HCT116 (cell line): ENCODE results near the gene RHD. TPM values are rescaled to one million over a fixed set of nuclear protein-coding genes. Genes with fewer than 3 reads are reported as not detected.

Source experiments
- ATAC-seq: fragments of 200-7000 bp; cut with Tn5 transposase; 2 replicates; pipeline ENCODE4 v1.9.1; 2020; ENCODE audit warnings: mild to moderate bottlenecking, moderate library complexity
- BruUV-seq: library from RNA; stranded (reverse); fragments of 400-500 nt; replicated peaks from 2 replicates; lab custom pipeline; 2021; lab: Mats Ljungman, UMichigan
- CTCF ChIA-PET: fragments of 300-600 bp; sonication (Branson Sonifier 250); formaldehyde crosslinking; loops from one replicate; lab custom pipeline; 2021; ENCODE audit warnings: antibody characterized with exemption; lab: Charles Lee
- POLR2A ChIA-PET: fragments of 300-600, 350-600 bp; sonication (Branson Sonifier 250); formaldehyde crosslinking; loops from one replicate; lab custom pipeline; 2021; ENCODE audit warnings: antibody characterized with exemption; lab: Charles Lee
- RAD21 ChIA-PET, 2 experiments: fragments of 300-600 bp; sonication (Branson Sonifier 250); formaldehyde crosslinking; loops; one replicate each; lab custom pipeline; 2023; ENCODE audit warnings: low total read pairs in 2 of 2; ENCODE audit not compliant: uncharacterized antibody in 2 of 2, unreplicated experiment in 2 of 2, low non-redundant PET in 1 of 2; lab: Charles Lee
- DNase-seq: peaks from one replicate; pipeline ENCODE4 v3.0.0-alpha.2; 2010; ENCODE audit warnings: low read depth, low spot score
- H2AFZ ChIP-seq: fragments of 200-600 bp; shearing (Covaris generic), sonication (generic); 2 replicates; pipeline ENCODE4 v1.6.1; 2017; ENCODE audit warnings: low read depth, mixed run types, mixed read lengths, antibody characterized with exemption, low read length; ENCODE audit not compliant: poor library complexity, severe bottlenecking
- H3K27ac ChIP-seq: 2 replicates; pipeline ENCODE4 v1.5.1; 2012; ENCODE audit warnings: low read depth, low read length
- H3K27me3 ChIP-seq: fragments of 200-600 bp; sonication (generic); 2 replicates; pipeline ENCODE4 v1.6.1; 2016; ENCODE audit warnings: mixed run types, low read length, mixed read lengths; ENCODE audit not compliant: insufficient read depth
- H3K36me3 ChIP-seq, 2 experiments: fragments of 200-500 bp in 1 of 2; fragments of 200-600 bp in 1 of 2; sonication (Bioruptor generic) in 1 of 2; sonication (generic) in 1 of 2; 2 replicates each; pipeline versions ENCODE4 v1.5.1 to v1.6.1; 2014 to 2016; ENCODE audit warnings: low read length in 2 of 2, inconsistent platforms in 1 of 2, mixed read lengths in 1 of 2, mixed run types in 1 of 2; ENCODE audit not compliant: insufficient read depth in 2 of 2, control insufficient read depth in 1 of 2
- H3K4me1 ChIP-seq, 2 experiments: fragments of 200-600 bp in 1 of 2; sonication (generic) in 1 of 2; 2 replicates each; pipeline versions ENCODE4 v1.5.1 to v1.6.1; 2012 to 2017; ENCODE audit warnings: low read length in 2 of 2, inconsistent platforms in 1 of 2, mild to moderate bottlenecking in 1 of 2, mixed read lengths in 1 of 2, mixed run types in 1 of 2, moderate library complexity in 1 of 2; ENCODE audit not compliant: insufficient read depth in 2 of 2, control insufficient read depth in 1 of 2
- H3K4me2 ChIP-seq: fragments of 200-600 bp; sonication (generic); 2 replicates; pipeline ENCODE4 v1.6.1; 2017; ENCODE audit warnings: mixed run types, low read length, mixed read lengths
- H3K4me3 ChIP-seq, 2 experiments: fragments of 200-600 bp in 1 of 2; sonication (generic) in 1 of 2; replicated peaks in 1 of 2; 2 replicates each; pipeline ENCODE4 v1.5.1; 2011 to 2016; ENCODE audit warnings: low read length in 2 of 2, control low read depth in 1 of 2, low read depth in 1 of 2, mild to moderate bottlenecking in 1 of 2, mixed read lengths in 1 of 2, mixed run types in 1 of 2
- H3K79me2 ChIP-seq: fragments of 200-600 bp; sonication (generic); 2 replicates; pipeline ENCODE4 v1.6.1; 2017; ENCODE audit warnings: mild to moderate bottlenecking, mixed run types, low read length, moderate library complexity, mixed read lengths; ENCODE audit not compliant: insufficient read depth
- H3K9ac ChIP-seq: fragments of 200-600 bp; sonication (generic); 2 replicates; pipeline ENCODE4 v1.6.1; 2016; ENCODE audit warnings: low read length, mixed read lengths
- H3K9me2 ChIP-seq: fragments of 200-600 bp; sonication (generic), shearing (Covaris generic); 2 replicates; pipeline ENCODE4 v1.6.1; 2017; ENCODE audit warnings: mixed run types, mild to moderate bottlenecking, moderate library complexity; ENCODE audit not compliant: insufficient read depth
- H3K9me3 ChIP-seq, 2 experiments: fragments of 200-500 bp in 1 of 2; fragments of 200-600 bp in 1 of 2; sonication (Bioruptor generic) in 1 of 2; sonication (generic) in 1 of 2; 2 replicates each; pipeline ENCODE4 v1.6.1; 2014 to 2017; ENCODE audit warnings: low read length in 2 of 2, mixed read lengths in 2 of 2, inconsistent platforms in 1 of 2, low read depth in 1 of 2, mild to moderate bottlenecking in 1 of 2, mixed run types in 1 of 2, moderate library complexity in 1 of 2; ENCODE audit not compliant: control insufficient read depth in 1 of 2, insufficient read depth in 1 of 2
- H4K20me1 ChIP-seq: fragments of 200-600 bp; sonication (generic), shearing (Covaris generic); 2 replicates; pipeline ENCODE4 v1.6.1; 2017; ENCODE audit warnings: mixed run types, mild to moderate bottlenecking, moderate library complexity; ENCODE audit not compliant: insufficient read depth
- CEBPB ChIP-seq: IDR thresholded peaks from 2 replicates; pipeline ENCODE4 v1.6.1; 2012; ENCODE audit warnings: low read depth
- EZH2 ChIP-seq: fragments of 200-600 bp; sonication (generic); IDR thresholded peaks from 2 replicates; pipeline ENCODE4 v1.6.1; 2017; ENCODE audit warnings: antibody characterized with exemption, mixed run types
- EZH2phosphoT487 ChIP-seq: fragments of 200-600 bp; IDR thresholded peaks from 2 replicates; pipeline ENCODE4 v1.6.1; 2018; ENCODE audit warnings: antibody characterized with exemption, borderline replicate concordance
- FOSL1 ChIP-seq: IDR thresholded peaks from 2 replicates; pipeline ENCODE4 v1.6.1; 2012; ENCODE audit warnings: low read depth
- JUND ChIP-seq: IDR thresholded peaks from 2 replicates; pipeline ENCODE4 v1.6.1; 2012
- MAX ChIP-seq: IDR thresholded peaks from 2 replicates; pipeline ENCODE4 v1.6.1; 2012
- POLR2A ChIP-seq: IDR thresholded peaks from 2 replicates; pipeline ENCODE4 v1.7.0; 2011; ENCODE audit warnings: borderline replicate concordance; ENCODE audit not compliant: insufficient read depth, insufficient read length; ENCODE audit errors: extremely low read depth
- RAD21 ChIP-seq: IDR thresholded peaks from 2 replicates; pipeline ENCODE4 v1.6.1; 2012; ENCODE audit warnings: low read depth, mild to moderate bottlenecking
- REST ChIP-seq: IDR thresholded peaks from 2 replicates; pipeline ENCODE4 v1.6.1; 2012; ENCODE audit warnings: low read depth
- SIN3A ChIP-seq: IDR thresholded peaks from 2 replicates; pipeline ENCODE4 v1.6.1; 2012; ENCODE audit warnings: low read depth
- SRF ChIP-seq: IDR thresholded peaks from 2 replicates; pipeline ENCODE4 v1.6.1; 2012; ENCODE audit warnings: low read depth
- YY1 ChIP-seq: IDR thresholded peaks from 2 replicates; pipeline ENCODE4 v1.6.1; 2011; ENCODE audit warnings: low read length, low read depth, moderate library complexity, mild to moderate bottlenecking; ENCODE audit not compliant: insufficient replicate concordance; ENCODE audit errors: extremely low read depth
- ZBTB33 ChIP-seq: IDR thresholded peaks from 2 replicates; pipeline ENCODE4 v1.6.1; 2011; ENCODE audit warnings: mild to moderate bottlenecking, low read length, moderate library complexity; ENCODE audit not compliant: insufficient replicate concordance; ENCODE audit errors: extremely low read depth
- ZFX ChIP-seq: fragments of 450-650 bp; IDR thresholded peaks from 2 replicates; pipeline ENCODE4 v1.6.1; 2017
- ZNF274 ChIP-seq: fragments of 200-500 bp; sonication (Bioruptor generic); IDR thresholded peaks from 2 replicates; pipeline ENCODE4 v1.6.1; 2014; ENCODE audit warnings: mild to moderate bottlenecking, low read depth, low read length, inconsistent platforms
- intact Hi-C: fragments of 100-400 bp; cut with micrococcal nuclease; formaldehyde crosslinking; loops from 2 replicates; pipeline ENCODE4 v1.10.0; 2022
- total RNA-seq: library from RNA; stranded (reverse); gene quantifications from one replicate; pipeline ENCODE4 v1.2.1, GENCODE V29; 2021; ENCODE audit not compliant: unreplicated experiment

The RHD gene
- total RNA-seq, 1 experiment from 2014 or later, result not detected

GRCh38 chr1:25253911-25254310 lies 18.4 kb upstream of the RHD start (continued):
- TF ChIP-seq REST (no peak), MAX (no peak), JUND (no peak), EZH2phosphoT487 (no peak), ZFX (no peak), SRF (no peak), EZH2 (no peak), ZNF274 (no peak), POLR2A (no peak), RAD21 (no peak)

- RAD21 ChIA-PET, result no interaction called here
- no peaks in the 10 kb centered on the region for H3K79me2 ChIP-seq
- CTCF ChIA-PET, result no interaction called here
- BruUV-seq, result no TSS peak
- H2AFZ ChIP-seq, result no peak overlapping the region
- no peak overlapping the region for H3K9ac ChIP-seq
- H3K36me3 ChIP-seq, result no peaks in the 10 kb centered on the region; a peak in 1 of 4 replicates
- H3K4me1 ChIP-seq, result 0 out of 4 replicates have a peak, but pooled peaks cover 0 to 5% of the 10 kb centered on the region in 2 experiments
- DNase-seq, result no peak
- POLR2A ChIA-PET, result interaction anchor here (1.5 kb wide), 1 partner anchor 8 kb away, joined by 10 read pairs; the partner anchor contains the start of gene RSRP1
- no peak overlapping the region for H3K4me2 ChIP-seq
- no peaks in the 10 kb centered on the region for H3K9me2 ChIP-seq
- H3K9me3 ChIP-seq, result no peaks in the 10 kb centered on the region
- H3K27ac ChIP-seq, result no peak overlapping the region
- no peaks in the 10 kb centered on the region for H3K27me3 ChIP-seq
- ATAC-seq, result no peak
- intact Hi-C loops, result loop anchor here (10.0 kb wide), 1 partner anchor 559 kb away; the partner anchor contains the start of gene MTFR1L
- no peak overlapping the region for H3K4me3 ChIP-seq
- no peaks in the 10 kb centered on the region for H4K20me1 ChIP-seq
- no peak for TF ChIP-seq ZBTB33
- TF ChIP-seq FOSL1, result no peak
- no peak for TF ChIP-seq YY1
- TF ChIP-seq REST, result no peak
- TF ChIP-seq SRF, result no peak
- no peak for TF ChIP-seq CEBPB
- TF ChIP-seq SIN3A, result no peak
Observed at GRCh38 chr1:25255706-25256577, 16.4 kb upstream of the RHD start.
